GM21360 (cell line): Measurements from ENCODE around the gene GFPT2.
A peak's percentile ranks its signal among the peaks of the same experiment; 100 is the strongest.

Experiments
- ATAC-seq: cut with Tn5 transposase; IDR thresholded peaks from one replicate; pipeline ENCODE4 v1.9.1; 2021; ENCODE audit warnings: mild to moderate bottlenecking, moderate library complexity; ENCODE audit not compliant: unreplicated experiment

GFPT2 gene

DNA sequence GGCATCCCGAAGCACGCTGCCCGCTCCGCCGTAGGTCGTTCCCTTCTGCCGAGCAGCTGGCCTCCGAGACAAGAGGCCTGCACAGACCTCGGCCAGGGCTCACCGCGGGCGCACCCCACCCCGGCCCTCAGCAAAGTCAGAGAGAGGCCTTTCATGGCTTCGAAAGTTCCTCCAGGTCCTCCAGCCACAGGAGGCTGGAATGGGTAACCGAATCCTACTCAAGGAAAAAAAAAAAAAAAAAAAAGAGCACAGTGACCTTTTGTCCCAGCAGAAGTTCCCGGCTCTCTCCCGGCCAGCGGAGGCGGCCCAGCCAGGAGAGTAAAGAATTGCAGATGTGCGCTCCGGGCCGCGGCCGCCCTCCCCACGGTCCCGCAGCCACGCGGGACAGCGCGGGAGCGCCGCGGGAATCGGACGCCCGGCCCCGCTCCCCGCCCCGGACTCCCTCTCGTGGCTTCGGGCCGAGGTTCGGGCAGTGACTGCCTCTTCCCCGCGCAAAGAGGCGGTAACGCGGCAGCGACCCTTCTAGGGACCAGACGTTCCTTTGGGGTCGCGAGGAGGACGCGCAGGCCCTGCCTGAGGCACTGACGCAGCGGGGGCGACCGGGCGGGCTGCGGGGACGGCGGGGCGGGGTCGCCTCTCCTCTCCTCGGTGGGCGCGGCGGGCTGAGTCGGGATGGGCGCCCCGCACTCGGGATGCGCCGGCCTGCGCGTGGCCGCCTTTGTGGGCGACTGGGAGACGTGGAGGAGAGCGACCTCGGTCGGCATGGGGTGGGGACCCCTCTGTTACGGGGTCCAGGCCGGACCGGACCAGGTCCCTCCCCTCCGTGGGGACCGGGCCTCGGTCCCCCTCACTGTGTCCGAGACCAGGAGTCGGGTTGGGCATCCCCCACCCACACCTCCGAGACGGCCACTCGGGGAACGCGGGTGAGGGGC lies 754 bp downstream of the GFPT2 start:
- peak; percentile 7 for ATAC-seq

DNA sequence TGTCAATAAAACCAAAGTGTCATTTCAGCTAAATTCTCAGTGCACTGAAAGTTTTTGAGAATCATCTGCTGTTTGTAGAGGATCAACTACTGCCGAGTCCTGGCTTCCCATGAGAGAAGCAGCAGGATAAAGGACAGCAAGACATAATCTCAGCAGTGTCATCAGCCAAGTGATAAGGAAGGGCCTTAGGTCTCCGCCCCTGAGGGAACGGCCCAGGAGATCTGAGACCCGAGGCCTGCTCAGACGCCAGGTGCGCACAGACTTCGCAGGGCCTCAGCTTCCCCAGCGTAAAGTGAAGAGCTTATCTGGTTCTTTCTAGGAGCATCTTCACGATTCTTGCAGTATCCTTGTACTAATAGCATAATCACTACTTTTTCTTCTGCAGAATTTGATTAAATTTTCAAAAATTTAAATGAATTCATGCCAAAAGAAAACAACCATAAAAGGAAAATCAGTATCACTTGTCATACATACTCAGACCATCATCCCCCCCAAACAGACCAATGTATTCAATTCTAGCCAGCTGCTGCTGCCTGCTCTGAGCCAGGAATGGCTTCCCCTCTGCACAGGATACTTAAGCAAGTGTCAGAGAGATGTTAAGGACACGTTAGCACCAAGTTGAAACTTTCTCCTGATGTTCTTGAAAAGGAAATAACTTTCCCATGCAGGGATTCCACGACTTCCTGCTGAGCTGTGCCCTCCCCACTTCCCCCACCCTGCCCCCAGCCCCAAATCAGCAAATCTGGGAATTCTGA lies 2.2 kb downstream of the GFPT2 start:
- no peak for ATAC-seq

DNA sequence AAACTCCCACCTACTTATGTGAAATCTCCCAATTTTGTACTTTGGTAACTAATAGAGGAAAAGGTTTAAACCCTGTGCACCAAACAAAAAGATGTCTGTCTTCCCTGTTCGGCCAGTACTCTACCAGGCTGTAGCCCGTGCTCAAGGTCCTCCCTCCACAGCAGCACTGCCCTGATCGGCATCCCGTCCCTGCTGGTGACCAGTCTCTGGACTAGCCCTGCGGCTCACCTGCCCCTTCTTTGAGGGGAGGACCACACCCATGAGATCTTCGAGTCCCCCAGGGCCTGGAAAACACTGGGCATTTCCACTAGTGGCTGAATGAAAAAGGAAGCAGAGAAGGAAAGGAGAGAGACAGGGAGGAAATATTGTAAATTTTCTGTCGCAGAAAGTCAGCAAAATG lies 2.8 kb downstream of the GFPT2 start:
- ATAC-seq: no peak

DNA sequence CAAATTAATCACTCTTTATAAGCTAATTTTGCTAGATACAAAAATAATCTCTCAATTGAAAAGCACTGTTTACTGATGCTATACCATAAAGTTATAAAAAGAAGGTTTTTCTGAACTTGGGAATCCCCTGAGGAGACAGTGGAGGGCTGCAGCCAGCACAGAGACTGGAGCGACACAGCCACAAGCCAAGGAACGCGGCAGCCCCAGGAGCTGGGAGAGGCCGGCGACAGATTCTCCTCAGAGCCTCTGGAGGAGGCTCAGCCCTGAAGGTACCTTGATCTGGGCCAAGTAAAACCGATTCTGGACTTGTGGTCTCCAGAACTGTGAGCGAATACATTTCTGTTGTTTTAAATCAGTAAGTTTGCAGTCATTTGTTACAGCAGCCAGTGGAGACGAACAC lies 3.7 kb downstream of the GFPT2 start:
- ATAC-seq: no peak

DNA sequence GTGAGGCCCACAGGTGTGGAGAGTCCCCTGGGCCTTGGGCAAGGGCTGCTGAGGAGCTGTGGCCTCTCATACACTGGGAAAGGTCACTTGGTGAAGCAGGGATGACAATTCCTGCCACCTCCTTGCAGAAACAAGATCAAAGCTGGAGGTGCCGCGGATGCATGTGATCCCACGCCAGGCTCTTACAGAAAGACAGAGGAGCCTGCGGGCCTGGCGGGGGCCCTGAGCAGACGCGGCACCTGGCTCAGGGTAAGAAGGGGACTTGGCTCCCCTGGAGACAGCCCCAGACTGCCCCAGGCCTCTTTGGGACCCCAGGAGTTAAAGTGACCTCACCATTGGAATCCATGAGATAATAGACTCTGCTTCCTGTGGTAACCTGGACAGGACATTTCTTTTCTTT lies 4.8 kb downstream of the GFPT2 start:
- no peak for ATAC-seq

DNA sequence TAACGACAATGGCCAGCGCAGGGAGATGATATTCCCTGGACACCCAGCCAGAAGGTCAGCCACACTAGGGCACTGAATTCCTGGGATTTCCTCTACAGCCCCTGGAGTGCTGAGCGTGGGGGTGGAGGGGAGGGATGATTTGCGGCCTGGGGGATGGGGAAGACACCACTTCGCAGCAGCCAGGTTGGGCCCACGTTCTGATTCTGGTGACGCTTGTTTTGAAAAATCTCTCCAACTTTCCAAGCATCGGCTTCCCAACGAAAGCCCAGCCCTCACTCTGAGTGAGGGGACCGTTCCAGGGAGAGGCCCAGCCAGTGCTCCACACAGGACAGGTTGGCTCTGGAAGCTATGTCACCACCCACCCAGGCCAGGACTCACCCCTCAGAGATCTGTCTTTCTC lies 5.4 kb downstream of the GFPT2 start:
- ATAC-seq: no peak

DNA sequence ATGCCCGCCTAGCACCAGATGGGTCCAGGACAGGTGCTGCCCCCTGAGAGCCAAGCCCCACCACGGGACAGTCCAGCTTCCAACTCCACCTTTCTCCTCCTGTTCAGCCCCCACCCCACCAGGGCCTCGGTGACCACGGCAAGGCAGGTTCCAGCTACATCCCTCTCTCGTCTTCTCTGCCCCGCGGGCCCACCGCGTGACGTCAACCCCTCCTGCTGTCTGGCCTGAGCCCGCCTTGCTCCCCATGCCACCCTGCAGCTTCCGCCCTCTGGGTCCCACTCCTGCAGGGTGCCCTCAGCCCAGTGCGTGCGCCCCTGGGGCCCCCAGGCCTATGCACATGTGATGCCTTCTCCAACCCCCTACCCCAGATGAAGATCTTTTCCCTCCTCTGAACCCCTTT lies 6.8 kb downstream of the GFPT2 start:
- no peak for ATAC-seq

DNA sequence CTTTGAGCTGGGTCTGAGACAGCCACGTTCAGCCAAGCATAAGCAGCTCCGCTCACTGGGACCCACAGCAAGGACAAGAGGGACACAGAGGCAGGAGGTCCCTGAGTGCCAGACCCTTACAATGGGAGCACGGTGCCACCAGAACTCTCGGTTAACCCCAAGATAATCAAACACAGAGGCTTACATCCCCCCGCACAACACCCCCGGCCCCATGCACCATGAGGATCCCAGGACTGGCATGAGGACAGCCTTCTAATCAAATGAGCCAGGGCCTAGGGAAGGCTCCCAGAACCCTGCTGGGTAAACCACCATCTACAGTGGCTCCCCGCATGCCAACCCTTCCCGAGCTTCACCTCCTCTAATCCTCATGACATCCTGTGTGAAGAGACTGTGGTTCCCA lies 7.4 kb downstream of the GFPT2 start:
- ATAC-seq: no peak

DNA sequence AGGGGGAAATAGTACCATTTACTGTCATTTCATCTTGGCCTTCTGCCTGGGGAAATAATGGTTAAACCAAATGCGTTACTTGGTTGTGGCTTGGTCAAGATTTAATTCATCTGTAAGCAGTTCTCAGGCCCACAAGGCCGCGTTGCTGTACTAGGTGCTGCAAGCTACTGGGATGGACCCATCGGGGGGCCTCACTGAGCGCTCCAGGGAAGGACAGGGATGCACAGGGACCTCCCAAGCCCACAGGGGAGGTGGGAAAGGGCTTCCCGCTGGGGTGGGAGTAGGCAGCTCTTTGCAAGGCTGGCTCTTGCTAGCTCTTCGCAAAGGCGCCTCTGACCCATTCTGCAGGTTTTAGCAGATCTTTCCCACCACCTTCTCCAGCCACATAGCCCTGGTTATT lies 8.0 kb downstream of the GFPT2 start:
- no peak for ATAC-seq

DNA sequence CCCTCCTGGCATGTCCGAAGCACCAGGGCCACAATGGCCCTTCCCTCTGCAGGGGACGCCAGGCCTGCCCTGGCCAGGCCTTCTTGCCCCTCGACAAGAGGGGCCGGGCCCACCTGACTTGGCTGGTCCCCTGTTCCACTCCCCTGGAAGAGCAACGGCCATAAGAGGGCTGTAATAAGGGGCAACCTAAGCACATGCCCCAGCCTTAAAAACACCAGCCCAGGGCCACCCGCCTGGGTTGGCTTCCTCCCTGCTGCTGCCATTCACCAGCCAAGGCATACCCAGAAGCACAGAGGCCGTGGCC lies 8.5 kb downstream of the GFPT2 start:
- ATAC-seq: no peak

DNA sequence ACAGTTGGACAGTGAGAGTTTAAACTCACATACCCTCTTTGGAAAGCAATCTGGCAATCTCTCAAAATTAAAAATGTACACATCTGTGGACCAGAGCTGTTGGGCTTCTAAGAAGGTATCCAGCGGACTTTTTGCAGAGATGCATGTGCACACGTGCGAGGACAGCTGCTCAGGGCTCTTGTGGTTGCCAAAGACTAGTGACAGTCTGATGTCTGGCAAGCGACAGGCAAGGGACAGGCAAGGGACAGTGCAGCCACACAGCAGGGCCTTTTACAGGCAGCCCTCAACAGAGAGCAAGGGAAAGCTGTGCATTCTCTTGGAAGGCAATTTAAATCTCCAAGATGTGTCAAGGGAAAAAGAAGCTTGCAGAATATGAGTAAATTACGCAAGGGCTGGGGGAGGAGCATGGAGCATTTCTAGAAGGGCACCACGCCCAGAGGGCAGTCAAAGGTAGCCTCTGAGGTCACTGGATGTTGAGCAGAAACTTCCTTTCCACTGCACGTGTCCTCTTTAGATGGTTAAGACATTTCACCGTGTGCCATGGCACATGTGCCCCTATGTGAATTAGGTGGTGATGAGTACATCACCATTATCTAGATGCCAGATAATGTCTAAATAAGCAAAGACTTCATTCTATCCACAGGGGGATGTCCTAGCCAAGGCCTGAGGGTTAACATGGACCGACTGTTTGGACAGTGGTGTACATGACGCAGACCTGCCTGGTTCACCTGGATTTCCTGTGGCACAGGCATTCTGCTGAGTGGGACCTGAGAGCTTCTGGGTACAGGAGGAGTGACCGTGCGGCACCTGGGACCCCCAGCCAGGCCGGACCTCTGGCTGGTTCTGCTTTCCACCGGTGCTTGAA lies 9.1 kb downstream of the GFPT2 start:
- no peak for ATAC-seq

DNA sequence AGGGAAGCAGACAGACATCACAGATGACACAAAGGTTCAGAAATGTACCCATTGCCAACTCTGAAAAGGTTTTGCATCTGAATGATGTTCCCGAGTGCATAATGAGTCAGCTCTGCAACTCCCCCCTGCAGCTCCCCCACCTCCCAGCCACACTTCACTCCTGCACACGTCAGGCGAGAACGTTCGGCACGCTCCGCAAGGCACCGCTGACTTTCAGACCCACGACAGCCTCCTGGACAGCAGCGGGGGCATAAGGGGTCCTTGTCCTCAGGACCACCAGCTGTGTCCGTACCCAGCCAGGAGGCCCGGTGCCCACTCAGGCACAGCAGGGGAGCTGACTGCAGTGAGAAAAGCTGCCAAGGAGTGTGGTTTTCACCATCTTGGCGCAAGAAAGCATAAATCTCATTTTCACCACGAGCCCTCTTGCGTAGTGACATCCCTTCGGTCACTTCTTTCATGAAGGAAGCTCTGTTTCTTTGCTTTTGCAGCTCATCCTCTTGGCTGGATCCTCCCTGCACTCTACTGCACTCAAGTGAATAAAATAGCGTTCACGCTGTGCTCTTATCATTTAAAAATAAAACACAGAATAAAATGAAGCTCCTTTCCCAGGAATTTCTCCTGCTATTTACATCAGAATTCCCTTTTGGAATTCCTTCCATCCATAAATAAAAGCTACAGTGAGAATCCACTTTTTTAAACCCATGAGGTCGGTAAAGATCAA lies 9.9 kb downstream of the GFPT2 start:
- ATAC-seq: no peak

DNA sequence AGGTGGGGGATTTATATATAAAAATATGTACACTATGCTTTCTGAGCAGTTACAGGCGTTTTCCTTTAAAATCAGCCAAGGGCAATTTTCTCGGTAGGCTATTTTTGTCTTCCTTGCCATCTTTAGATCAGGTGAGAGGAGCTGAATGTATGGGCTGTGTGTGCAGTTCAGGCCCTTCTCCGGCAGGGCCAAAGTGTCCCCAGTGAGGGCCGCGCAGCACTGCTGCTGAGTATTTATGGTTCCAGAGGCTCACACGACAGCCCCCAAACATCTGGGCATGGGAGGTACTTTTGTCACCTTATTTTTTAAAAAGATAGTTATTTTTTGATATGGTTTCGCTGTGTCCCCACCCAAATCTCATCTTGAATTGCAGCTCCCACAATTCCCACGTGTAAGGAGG lies 11.5 kb downstream of the GFPT2 start:
- no peak for ATAC-seq

DNA sequence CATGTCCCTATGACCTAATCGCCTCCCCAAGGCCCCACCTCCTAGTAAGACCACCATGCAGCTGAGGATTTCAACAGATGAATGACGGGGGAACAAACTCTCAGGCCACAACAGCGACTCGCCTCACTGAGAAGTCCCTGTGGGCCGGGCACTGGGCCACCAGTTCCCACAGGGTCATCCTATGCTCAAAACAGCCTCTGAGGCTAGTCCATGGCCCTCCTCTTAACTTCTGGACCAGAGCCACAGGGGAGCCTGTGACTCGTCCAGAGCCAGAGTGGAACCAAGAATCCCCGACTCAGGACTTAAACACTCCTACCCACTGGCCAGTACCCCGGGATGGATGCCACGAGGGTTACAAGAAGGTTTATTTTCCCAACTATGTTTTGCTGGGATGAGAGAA lies 12.3 kb downstream of the GFPT2 start:
- no peak for ATAC-seq

DNA sequence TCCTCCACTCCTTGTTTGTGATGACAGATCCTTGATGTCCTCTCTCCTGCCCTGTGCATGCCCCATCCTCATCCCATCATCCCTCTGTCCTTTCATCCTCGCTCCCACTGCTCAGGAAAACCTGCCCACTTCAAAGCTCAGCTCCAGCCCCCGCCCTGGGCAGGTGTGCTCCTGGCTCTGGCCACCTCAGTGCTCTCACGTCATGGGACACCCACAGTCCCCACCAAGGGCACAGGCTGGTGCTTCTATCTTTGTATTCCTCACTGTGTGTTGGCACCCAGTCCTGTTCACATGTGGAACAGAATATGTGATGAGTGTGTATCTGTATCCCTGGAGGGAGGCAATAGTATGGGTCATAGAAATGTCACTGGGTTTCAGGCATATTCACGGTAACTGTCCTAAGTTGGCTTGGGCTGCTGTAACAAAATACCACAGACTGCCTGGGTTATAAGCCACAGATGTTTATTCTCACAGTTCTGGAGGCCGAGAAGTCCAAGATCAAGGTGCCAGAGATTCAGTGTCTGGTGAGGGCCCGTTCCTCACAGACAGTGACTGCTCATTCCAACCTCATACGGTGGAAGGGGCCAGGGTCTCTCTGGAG lies 13.5 kb downstream of the GFPT2 start:
- no peak for ATAC-seq

DNA sequence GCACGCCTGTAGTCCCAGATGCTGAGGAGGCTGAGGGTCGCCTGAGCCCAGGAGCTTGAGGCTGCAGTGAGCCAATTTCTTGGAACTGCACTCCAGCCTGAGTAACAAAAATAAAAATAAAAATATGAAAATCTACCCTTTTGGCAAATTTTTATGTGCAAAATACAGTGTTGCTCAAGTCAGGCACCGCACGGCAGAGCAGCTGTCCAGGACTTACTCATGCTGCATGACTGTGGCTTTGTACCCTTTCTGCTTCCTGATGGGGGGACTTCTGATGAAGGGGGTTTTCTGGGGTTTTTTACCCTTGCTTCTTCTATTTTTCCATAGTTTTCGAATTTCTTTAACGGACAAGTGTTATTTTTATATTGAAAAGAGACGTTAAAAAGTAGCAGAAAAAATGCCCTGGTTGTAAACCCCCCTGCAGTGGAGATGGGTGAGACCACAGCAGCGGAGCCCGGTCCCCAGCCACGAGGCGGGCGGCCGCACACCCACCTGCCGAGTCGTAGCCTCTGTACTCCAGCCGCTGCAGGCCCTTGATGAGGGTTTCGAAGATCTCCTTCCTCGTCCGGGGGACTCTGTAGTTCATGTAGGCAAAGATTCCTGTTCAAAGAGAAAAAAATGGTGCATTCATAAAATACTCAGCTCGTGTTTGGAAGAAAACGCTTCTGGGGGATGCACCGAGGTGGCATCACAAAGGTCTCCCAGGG lies 15.0 kb downstream of the GFPT2 start:
- no peak for ATAC-seq

DNA sequence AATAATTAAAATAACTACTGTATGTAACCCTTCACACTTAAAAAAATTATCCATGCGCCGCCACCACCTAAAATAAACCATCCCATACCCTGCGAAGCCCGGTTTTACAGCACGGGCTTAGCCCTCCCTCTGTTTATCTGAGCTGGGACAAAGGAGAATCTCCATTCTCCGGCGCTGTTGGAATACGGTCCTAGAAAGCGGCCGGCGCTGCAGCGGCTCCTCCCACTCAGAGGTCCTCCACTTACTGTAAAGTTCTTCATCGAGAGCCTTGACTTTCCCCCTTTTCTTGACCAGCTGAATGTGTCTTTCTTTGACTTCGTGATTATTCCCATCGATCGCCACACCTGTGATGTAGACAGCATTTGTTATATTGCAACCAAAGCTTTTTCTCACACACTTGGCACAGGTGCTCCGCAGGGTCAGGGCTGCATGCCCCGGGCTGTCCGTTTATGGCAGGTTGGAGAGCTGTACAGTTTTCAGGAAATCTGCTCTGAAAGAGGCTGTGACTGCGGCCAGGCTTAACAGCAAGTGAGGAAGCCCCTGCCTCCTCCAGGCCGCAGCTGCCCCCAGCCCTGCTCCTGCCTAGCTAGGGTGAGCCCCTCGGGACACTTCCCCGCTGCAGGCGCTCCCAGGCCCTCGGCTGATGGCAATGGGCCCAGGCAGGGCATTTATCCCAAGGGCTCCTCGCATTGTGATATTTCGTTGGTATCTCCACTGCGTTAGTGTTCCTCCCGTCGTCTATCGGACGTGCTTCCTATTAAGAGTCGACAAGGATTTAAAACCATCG lies 16.7 kb downstream of the GFPT2 start:
- ATAC-seq: no peak

DNA sequence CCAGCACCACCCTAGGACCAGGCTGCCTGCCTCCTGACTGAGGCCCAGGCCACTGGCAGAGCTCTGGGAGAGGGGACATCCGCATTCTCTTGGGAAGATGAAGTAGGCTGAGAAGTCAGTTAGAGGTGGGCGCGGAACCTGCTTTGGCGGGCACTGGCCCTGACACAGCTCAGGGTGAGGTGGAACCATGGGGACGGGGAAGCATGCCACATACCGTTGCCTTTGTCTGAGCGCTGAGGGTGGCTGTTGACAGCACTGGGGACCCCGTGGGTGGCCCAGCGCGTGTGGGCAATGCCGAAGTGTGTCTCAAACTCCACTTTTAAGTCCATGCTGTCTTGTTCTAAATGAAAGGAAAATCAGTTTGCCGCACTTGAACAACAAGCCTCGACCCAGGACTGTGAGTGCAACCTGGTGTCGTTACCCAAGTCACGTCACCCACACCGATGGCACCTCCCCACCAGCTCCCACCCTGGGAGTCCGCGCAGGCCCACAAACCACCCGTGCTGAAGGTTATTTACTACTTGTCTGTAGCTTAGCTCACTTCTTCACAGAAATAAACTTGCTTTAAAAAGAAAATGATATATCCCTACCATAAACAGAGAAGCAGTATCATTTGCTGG lies 17.4 kb downstream of the GFPT2 start:
- ATAC-seq: no peak
